ENCODE measurements around the gene FBXL13.

The FBXL13 gene

GRCh38 chr7:102823390-102824119 lies 251.0 kb downstream of the FBXL13 start:
- no peak overlapping the region for H3K27ac ChIP-seq (ENCODE audit: low read depth, low read length)

GRCh38 chr7:102821994-102822747 lies 252.4 kb downstream of the FBXL13 start:
- Histone ChIP-seq H3K27ac (ENCODE audit: low read depth, low read length) (no peak overlapping the region), H3K9me3 (ENCODE audit: control insufficient read depth in 5 of 5, low read length in 5 of 5) (no peaks in the 10 kb centered on the region), H3K9ac (ENCODE audit: low read length in 5 of 5) (no peak overlapping the region), H3K4me1 (ENCODE audit: control insufficient read depth in 5 of 5, insufficient read depth in 5 of 5, low read length in 5 of 5) (no peaks in the 10 kb centered on the region), H3K27me3 (ENCODE audit: control insufficient read depth in 5 of 5, insufficient read depth in 4 of 5, low read length in 5 of 5) (no peaks in the 10 kb centered on the region), H3K36me3 (ENCODE audit: control insufficient read depth in 5 of 5, insufficient read depth in 5 of 5, low read length in 5 of 5) (peaks cover 2 to 7% (median 4%) of the 10 kb centered on the region in 5 donors), H3K4me3 (ENCODE audit: low read depth in 1 of 5, low read length in 5 of 5) (no peak overlapping the region)

More at GRCh38 chr7:102823390-102824119, 251.0 kb downstream of the FBXL13 start:
- Histone ChIP-seq H3K27me3 (ENCODE audit: control insufficient read depth in 5 of 5, insufficient read depth in 4 of 5, low read length in 5 of 5) (no peaks in the 10 kb centered on the region), H3K9ac (ENCODE audit: low read length in 5 of 5) (no peak overlapping the region), H3K4me1 (ENCODE audit: control insufficient read depth in 5 of 5, insufficient read depth in 5 of 5, low read length in 5 of 5) (no peaks in the 10 kb centered on the region), H3K36me3 (ENCODE audit: control insufficient read depth in 5 of 5, insufficient read depth in 5 of 5, low read length in 5 of 5) (peaks cover 3 to 7% (median 5%) of the 10 kb centered on the region in 5 donors), H3K4me3 (ENCODE audit: low read depth in 1 of 5, low read length in 5 of 5) (no peak overlapping the region), H3K9me3 (ENCODE audit: control insufficient read depth in 5 of 5, low read length in 5 of 5) (no peaks in the 10 kb centered on the region)

GRCh38 chr7:102819151-102819550 lies 255.4 kb downstream of the FBXL13 start:
- Histone ChIP-seq H3K4me1 (ENCODE audit: control insufficient read depth in 5 of 5, insufficient read depth in 5 of 5, low read length in 5 of 5) (no peaks in the 10 kb centered on the region), H3K27me3 (ENCODE audit: control insufficient read depth in 5 of 5, insufficient read depth in 4 of 5, low read length in 5 of 5) (no peaks in the 10 kb centered on the region), H3K9me3 (ENCODE audit: control insufficient read depth in 5 of 5, low read length in 5 of 5) (no peaks in the 10 kb centered on the region), H3K4me3 (ENCODE audit: low read depth in 1 of 5, low read length in 5 of 5) (no peak overlapping the region), H3K27ac (ENCODE audit: low read depth, low read length) (no peak overlapping the region), H3K36me3 (ENCODE audit: control insufficient read depth in 5 of 5, insufficient read depth in 5 of 5, low read length in 5 of 5) (peaks cover 0 to 7% (median 2%) of the 10 kb centered on the region in 5 donors), H3K9ac (ENCODE audit: low read length in 5 of 5) (no peak overlapping the region)

GRCh38 chr7:102817616-102818573 lies 256.7 kb downstream of the FBXL13 start:
- H3K27ac ChIP-seq (ENCODE audit: low read depth, low read length) = no peak overlapping the region
- H3K27me3 ChIP-seq (ENCODE audit: control insufficient read depth in 5 of 5, insufficient read depth in 4 of 5, low read length in 5 of 5) = no peaks in the 10 kb centered on the region
- no peak overlapping the region for H3K4me3 ChIP-seq (ENCODE audit: low read depth in 1 of 5, low read length in 5 of 5)
- no peak overlapping the region for H3K9ac ChIP-seq (ENCODE audit: low read length in 5 of 5)
- H3K36me3 ChIP-seq (ENCODE audit: control insufficient read depth in 5 of 5, insufficient read depth in 5 of 5, low read length in 5 of 5) = peaks cover 0 to 7% (median 2%) of the 10 kb centered on the region in 5 donors
- no peaks in the 10 kb centered on the region for H3K4me1 ChIP-seq (ENCODE audit: control insufficient read depth in 5 of 5, insufficient read depth in 5 of 5, low read length in 5 of 5)
- H3K9me3 ChIP-seq (ENCODE audit: control insufficient read depth in 5 of 5, low read length in 5 of 5) = no peaks in the 10 kb centered on the region

DNA sequence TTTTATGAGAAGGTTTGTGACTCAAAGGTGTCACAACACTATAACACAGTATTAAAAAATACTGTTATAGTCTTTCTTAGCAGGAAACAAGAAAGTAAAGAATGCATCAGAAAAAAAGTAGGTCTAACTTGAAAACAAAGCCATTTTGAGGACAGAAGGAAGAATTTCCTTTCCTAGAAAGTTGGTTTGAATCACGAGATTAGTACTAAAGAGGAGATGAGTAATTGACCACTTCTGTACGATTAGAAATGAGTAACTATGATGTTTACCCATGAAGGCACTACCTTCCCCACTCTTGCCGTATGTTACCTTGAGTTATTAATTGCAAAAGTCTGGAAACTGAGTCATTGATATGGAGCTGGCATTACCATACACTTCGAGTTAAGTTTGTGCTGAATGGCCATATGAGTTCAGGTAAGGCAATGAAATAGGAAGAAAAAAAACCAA lies 260.5 kb downstream of the FBXL13 start:
- no peak overlapping the region for H3K9ac ChIP-seq (ENCODE audit: low read length in 5 of 5)
- H3K36me3 ChIP-seq (ENCODE audit: control insufficient read depth in 5 of 5, insufficient read depth in 5 of 5, low read length in 5 of 5) = peaks cover 0 to 3% (median 0%) of the 10 kb centered on the region in 5 donors
- H3K4me3 ChIP-seq (ENCODE audit: low read depth in 1 of 5, low read length in 5 of 5) = no peak overlapping the region
- H3K27ac ChIP-seq (ENCODE audit: low read depth, low read length) = no peak overlapping the region
- H3K27me3 ChIP-seq (ENCODE audit: control insufficient read depth in 5 of 5, insufficient read depth in 4 of 5, low read length in 5 of 5) = no peaks in the 10 kb centered on the region
- H3K4me1 ChIP-seq (ENCODE audit: control insufficient read depth in 5 of 5, insufficient read depth in 5 of 5, low read length in 5 of 5) = peaks cover 0 to 6% (median 2%) of the 10 kb centered on the region in 5 donors
- no peaks in the 10 kb centered on the region for H3K9me3 ChIP-seq (ENCODE audit: control insufficient read depth in 5 of 5, low read length in 5 of 5)

DNA sequence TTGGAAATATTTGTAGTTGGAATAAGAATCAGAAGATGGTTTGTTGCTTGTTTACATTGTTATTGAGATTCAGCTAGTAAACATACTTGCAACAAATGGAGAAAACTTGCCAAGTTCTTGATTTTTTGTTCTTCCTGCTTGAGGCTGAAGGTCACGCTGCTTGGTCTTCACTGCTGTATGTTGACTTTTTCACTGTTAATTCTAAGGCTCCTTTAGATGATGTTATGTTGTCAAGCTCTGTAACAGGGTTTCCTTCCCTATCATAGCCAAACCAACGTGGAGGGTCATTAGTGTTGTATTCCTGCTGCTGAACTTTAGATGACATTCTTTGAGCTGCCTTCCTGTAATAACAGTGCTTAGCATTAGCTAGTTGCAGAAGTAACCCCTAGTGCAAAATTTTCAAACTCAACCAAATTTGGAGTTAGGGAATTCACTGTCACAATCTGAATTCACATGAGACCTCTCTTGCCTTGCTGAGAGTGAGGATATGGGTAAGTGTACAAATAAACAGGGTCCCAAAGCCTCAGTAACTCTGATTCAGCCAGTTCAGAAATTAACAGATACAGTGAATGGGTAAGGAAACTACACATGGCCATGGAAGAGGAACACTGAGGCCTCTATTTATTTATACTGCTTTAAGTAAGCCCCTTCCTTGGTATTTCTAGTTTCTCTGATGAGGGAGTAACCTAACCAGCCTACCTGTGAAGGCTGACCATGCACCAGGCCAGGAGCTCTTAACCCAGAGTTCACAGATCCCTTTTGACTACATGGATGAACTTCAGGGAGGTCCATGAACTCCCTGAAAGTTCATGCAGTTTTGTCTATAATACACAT lies 261.2 kb downstream of the FBXL13 start:
- Histone ChIP-seq H3K27me3 (ENCODE audit: control insufficient read depth in 5 of 5, insufficient read depth in 4 of 5, low read length in 5 of 5) (no peaks in the 10 kb centered on the region), H3K27ac (ENCODE audit: low read depth, low read length) (no peak overlapping the region), H3K9ac (ENCODE audit: low read length in 5 of 5) (no peak overlapping the region), H3K36me3 (ENCODE audit: control insufficient read depth in 5 of 5, insufficient read depth in 5 of 5, low read length in 5 of 5) (peaks cover 0 to 10% (median 2%) of the 10 kb centered on the region in 5 donors), H3K9me3 (ENCODE audit: control insufficient read depth in 5 of 5, low read length in 5 of 5) (no peaks in the 10 kb centered on the region), H3K4me3 (ENCODE audit: low read depth in 1 of 5, low read length in 5 of 5) (no peak overlapping the region), H3K4me1 (ENCODE audit: control insufficient read depth in 5 of 5, insufficient read depth in 5 of 5, low read length in 5 of 5) (peaks cover 0 to 6% (median 2%) of the 10 kb centered on the region in 5 donors)

DNA sequence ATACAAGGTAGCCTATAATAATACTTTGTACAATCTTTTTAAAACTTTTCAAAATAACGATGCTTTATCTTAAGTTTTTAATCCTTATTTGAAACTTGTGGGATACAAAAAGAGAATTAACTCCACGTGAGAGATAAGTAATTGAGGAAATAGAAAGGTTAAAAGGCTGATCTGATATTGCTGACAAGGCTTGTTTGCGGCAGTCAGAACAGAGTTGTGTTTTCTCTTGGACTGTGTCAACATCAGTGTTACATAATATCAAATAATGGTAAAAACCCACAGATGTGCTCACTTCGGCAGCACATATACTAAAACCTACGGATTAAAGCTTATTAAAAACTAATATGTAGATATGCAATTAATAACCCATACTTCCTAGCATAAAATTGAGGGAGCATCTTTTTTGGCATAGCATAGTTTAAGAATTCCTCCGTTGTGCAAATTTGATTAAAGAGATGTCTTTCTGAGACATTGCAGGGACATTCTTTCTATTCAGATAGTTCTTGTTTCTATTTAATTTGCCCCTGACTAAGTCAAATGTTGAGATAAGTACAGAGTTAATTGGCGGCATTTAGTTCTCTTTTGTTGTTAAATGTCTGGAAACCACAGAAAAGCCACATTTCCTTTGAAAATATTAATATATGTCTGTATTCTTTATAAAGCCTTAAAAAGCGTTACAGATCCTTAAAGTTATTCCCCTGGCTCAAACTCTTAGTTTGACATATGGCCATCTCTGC lies 262.5 kb downstream of the FBXL13 start:
- Histone ChIP-seq H3K27ac (ENCODE audit: low read depth, low read length) (no peak overlapping the region), H3K27me3 (ENCODE audit: control insufficient read depth in 5 of 5, insufficient read depth in 4 of 5, low read length in 5 of 5) (no peaks in the 10 kb centered on the region), H3K9me3 (ENCODE audit: control insufficient read depth in 5 of 5, low read length in 5 of 5) (no peaks in the 10 kb centered on the region), H3K36me3 (ENCODE audit: control insufficient read depth in 5 of 5, insufficient read depth in 5 of 5, low read length in 5 of 5) (peaks cover 0 to 11% (median 4%) of the 10 kb centered on the region in 5 donors), H3K9ac (ENCODE audit: low read length in 5 of 5) (no peak overlapping the region), H3K4me1 (ENCODE audit: control insufficient read depth in 5 of 5, insufficient read depth in 5 of 5, low read length in 5 of 5) (peaks cover 0 to 6% (median 2%) of the 10 kb centered on the region in 5 donors), H3K4me3 (ENCODE audit: low read depth in 1 of 5, low read length in 5 of 5) (peak overlapping the region in 1 of 5 donors; percentile 7)

DNA sequence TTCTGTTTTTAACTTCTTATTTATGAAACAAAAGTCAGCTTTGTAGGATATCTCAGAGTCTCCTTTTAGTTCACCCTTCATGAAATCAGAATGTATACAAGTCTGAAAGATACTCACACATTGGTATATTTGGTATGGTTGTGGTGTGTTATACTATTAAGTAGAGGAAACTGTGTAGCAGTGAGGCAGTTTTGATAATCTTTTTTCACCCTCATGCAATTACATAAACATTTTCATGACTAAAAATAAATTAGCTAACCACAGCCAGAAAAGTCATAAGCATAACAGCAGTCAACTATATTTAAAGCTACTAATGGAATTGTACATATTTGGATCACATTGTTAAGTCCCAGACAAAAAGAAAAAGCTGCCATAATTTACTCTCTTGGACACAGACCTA lies 263.7 kb downstream of the FBXL13 start:
- Histone ChIP-seq H3K9me3 (ENCODE audit: control insufficient read depth in 5 of 5, low read length in 5 of 5) (no peaks in the 10 kb centered on the region), H3K9ac (ENCODE audit: low read length in 5 of 5) (no peak overlapping the region), H3K4me1 (ENCODE audit: control insufficient read depth in 5 of 5, insufficient read depth in 5 of 5, low read length in 5 of 5) (peaks cover 0 to 6% (median 2%) of the 10 kb centered on the region in 5 donors), H3K4me3 (ENCODE audit: low read depth in 1 of 5, low read length in 5 of 5) (no peak overlapping the region), H3K27me3 (ENCODE audit: control insufficient read depth in 5 of 5, insufficient read depth in 4 of 5, low read length in 5 of 5) (no peaks in the 10 kb centered on the region), H3K36me3 (ENCODE audit: control insufficient read depth in 5 of 5, insufficient read depth in 5 of 5, low read length in 5 of 5) (peaks cover 0 to 11% (median 4%) of the 10 kb centered on the region in 5 donors), H3K27ac (ENCODE audit: low read depth, low read length) (no peak overlapping the region)

All from subcutaneous abdominal adipose tissue (tissue), 5 donors.